ENCODE measurements around the gene FBXL14.

GRCh38 chr12:1633459-1633858 is 39.1 kb upstream of the FBXL14 start:
- no peak for TF ChIP-seq CTCF (conservative IDR thresholded peaks at IDR 0.05; ENCODE audit: low read depth, low read length)
- no peak for TF ChIP-seq EZH2 (IDR thresholded peaks at IDR 0.05; ENCODE audit: borderline replicate concordance, low read depth, low read length, poor library complexity, severe bottlenecking)
